ENCODE measurements around the gene C1RL. TPM values are rescaled to one million over a fixed set of nuclear protein-coding genes. Genes with fewer than 3 reads are reported as not detected.

C1RL gene
- total RNA-seq, 2 experiments from 2014 or later: 12.2 to 14.1 TPM

DNA sequence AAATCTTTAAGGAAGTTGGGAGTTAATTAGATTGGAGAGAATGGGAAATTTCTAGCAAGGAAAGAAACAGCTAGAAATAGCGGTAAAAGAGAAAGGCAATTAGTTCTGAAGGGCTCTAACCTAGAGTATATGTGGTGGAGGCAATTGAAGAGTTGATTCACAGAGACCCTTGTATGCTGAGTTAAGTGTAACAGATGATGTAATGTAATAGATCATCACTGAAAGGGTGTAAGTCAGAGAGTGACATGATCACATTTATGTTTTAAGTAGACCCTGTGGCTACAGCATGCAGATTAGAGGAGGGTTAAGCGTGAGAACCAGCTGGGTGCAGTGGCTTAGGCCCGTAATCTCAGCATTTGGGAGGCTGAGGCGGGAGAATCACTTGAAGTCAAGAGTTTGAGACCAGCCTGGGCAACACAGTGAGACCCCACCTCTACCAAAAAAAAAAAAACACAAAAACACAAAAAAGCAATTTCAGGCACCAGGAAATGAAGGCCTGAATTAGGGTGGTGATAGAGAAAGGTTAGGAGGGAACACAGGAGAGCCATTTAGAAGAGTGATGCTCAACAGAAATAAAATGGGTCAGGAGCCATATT is 16.7 kb upstream of the C1RL start:
- H3K4me3 ChIP-seq (ENCODE audit: low read length): no peak overlapping the region
- H3K27ac ChIP-seq (ENCODE audit: low read depth in 1 of 2, low read length in 2 of 2): no peak overlapping the region
- TF ChIP-seq, protein P1, sequence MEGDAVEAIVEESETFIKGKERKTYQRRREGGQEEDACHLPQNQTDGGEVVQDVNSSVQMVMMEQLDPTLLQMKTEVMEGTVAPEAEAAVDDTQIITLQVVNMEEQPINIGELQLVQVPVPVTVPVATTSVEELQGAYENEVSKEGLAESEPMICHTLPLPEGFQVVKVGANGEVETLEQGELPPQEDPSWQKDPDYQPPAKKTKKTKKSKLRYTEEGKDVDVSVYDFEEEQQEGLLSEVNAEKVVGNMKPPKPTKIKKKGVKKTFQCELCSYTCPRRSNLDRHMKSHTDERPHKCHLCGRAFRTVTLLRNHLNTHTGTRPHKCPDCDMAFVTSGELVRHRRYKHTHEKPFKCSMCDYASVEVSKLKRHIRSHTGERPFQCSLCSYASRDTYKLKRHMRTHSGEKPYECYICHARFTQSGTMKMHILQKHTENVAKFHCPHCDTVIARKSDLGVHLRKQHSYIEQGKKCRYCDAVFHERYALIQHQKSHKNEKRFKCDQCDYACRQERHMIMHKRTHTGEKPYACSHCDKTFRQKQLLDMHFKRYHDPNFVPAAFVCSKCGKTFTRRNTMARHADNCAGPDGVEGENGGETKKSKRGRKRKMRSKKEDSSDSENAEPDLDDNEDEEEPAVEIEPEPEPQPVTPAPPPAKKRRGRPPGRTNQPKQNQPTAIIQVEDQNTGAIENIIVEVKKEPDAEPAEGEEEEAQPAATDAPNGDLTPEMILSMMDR (IDR thresholded peaks at IDR 0.05): no peak
- Mint-ChIP-seq H3K4me3 (peak overlapping the region; percentile 58), H3K36me3 (ENCODE audit: low read depth) (peaks cover 8% of the 10 kb centered on the region), H3K4me1 (ENCODE audit: low read depth) (peaks cover 23% of the 10 kb centered on the region), H3K27me3 (no peaks in the 10 kb centered on the region), H3K9me3 (no peaks in the 10 kb centered on the region), H3K27ac (no peak overlapping the region)
- no peaks in the 10 kb centered on the region for H3K27me3 ChIP-seq (ENCODE audit: control insufficient read depth in 1 of 2, insufficient read depth in 2 of 2, low read length in 2 of 2)
- ATAC-seq (ENCODE audit: poor library complexity): no peak
- POLR2A ChIA-PET: interaction anchor here (1.3 kb wide), 1 partner anchor 253 kb away, joined by 4 read pairs; the partner anchor contains the start of gene SPSB2
- H3K9me3 ChIP-seq (ENCODE audit: control insufficient read depth in 1 of 2, insufficient read depth in 1 of 2, low read length in 2 of 2): no peaks in the 10 kb centered on the region
- CTCF ChIA-PET: interaction anchor here (0.6 to 0.8 kb wide), 2 partner anchors 13 to 16 kb away, joined by 3 read pairs; no protein-coding TSS in a partner anchor
- intact Hi-C loops (cut with DNase I, micrococcal nuclease): no loop called here
- no peak for DNase-seq
- peaks cover 16% of the 10 kb centered on the region for H3K4me1 ChIP-seq (ENCODE audit: insufficient read depth, low read length)
- no peaks in the 10 kb centered on the region for H3K36me3 ChIP-seq (ENCODE audit: insufficient read depth, low read length)

- no peaks in the 10 kb centered on the region for H3K36me3 ChIP-seq (ENCODE audit: insufficient read depth, low read length)
- H3K9me3 ChIP-seq (ENCODE audit: control insufficient read depth in 1 of 2, insufficient read depth in 1 of 2, low read length in 2 of 2): no peaks in the 10 kb centered on the region
- H3K4me1 ChIP-seq (ENCODE audit: insufficient read depth, low read length): peaks cover 2% of the 10 kb centered on the region
- Mint-ChIP-seq H3K27ac (no peak overlapping the region), H3K27me3 (no peaks in the 10 kb centered on the region), H3K4me3 (no peak overlapping the region), H3K4me1 (ENCODE audit: low read depth) (peaks cover 12% of the 10 kb centered on the region), H3K36me3 (ENCODE audit: low read depth) (no peaks in the 10 kb centered on the region), H3K9me3 (no peaks in the 10 kb centered on the region)
- ChIA-PET POLR2A (no interaction called here), CTCF (no interaction called here)
- no peaks in the 10 kb centered on the region for H3K27me3 ChIP-seq (ENCODE audit: control insufficient read depth in 1 of 2, insufficient read depth in 2 of 2, low read length in 2 of 2)
- H3K27ac ChIP-seq (ENCODE audit: low read depth in 1 of 2, low read length in 2 of 2): no peak overlapping the region
- intact Hi-C loops (cut with DNase I, micrococcal nuclease): no loop called here
- ATAC-seq (ENCODE audit: poor library complexity) (no peak), DNase-seq (no peak)
- TF ChIP-seq, protein P1 (IDR thresholded peaks at IDR 0.05): no peak
- no peak overlapping the region for H3K4me3 ChIP-seq (ENCODE audit: low read length)
Observed at GRCh38 chr12:7123806-7124522, 14.9 kb upstream of the C1RL start.

DNA sequence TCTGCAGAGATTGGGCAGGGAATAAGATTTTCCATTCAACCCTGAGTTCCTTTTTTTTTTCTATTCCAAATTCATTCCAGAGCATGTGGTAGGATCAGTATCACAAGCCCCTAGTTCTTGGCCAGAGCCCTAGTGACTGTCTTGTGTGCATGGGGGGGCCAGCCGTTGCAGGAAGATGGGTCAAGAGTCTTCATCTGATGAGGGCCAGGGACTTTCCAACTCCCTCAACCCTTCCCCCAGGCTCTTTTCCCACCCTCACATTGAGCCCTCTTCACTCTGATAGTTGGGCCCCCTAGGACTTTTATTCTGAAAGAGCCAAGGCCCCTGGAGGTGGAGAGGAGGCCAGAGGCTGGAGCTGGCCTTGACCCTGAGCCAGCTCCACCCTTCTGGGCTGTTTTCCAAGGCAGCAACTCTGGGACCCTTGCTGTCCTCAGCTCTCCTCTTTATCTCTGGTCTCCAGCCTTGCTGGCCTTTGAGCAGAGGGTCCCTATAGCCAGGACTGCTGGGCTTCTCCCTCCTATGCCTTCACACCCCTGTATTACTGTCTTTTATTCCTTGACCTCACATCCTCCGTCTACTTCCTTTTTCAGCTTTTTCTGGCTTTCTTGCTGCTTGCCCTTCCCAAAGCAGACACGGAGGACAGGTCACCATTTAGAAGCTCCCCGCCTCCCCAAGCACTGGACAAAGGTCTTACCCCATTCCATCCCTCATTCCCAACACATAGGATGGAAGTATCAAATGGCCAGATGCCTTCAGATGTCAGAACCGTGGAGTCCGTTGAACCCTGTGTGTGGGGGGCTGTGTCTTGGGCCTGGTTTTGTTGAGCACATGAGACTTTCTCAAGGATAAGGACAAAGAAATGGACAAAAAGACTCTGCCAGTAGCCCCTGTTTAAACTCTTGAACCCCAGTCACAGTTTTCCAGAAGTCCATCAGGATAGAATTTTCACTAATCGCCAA is 14.1 kb upstream of the C1RL start:
- H3K27me3 ChIP-seq (ENCODE audit: control insufficient read depth in 1 of 2, insufficient read depth in 2 of 2, low read length in 2 of 2): no peaks in the 10 kb centered on the region
- DNase-seq: no peak
- H3K36me3 ChIP-seq (ENCODE audit: insufficient read depth, low read length): no peaks in the 10 kb centered on the region
- H3K27ac ChIP-seq (ENCODE audit: low read depth in 1 of 2, low read length in 2 of 2): no peak overlapping the region
- ChIA-PET POLR2A (no interaction called here), CTCF (no interaction called here)
- H3K9me3 ChIP-seq (ENCODE audit: control insufficient read depth in 1 of 2, insufficient read depth in 1 of 2, low read length in 2 of 2): no peaks in the 10 kb centered on the region
- TF ChIP-seq, protein P1 (IDR thresholded peaks at IDR 0.05): no peak
- Mint-ChIP-seq H3K27ac (no peak overlapping the region), H3K4me1 (ENCODE audit: low read depth) (peaks cover 5% of the 10 kb centered on the region), H3K36me3 (ENCODE audit: low read depth) (peaks cover 3% of the 10 kb centered on the region), H3K27me3 (no peaks in the 10 kb centered on the region), H3K4me3 (no peak overlapping the region), H3K9me3 (no peaks in the 10 kb centered on the region)
- no peak for ATAC-seq (ENCODE audit: poor library complexity)
- H3K4me3 ChIP-seq (ENCODE audit: low read length): no peak overlapping the region
- no peaks in the 10 kb centered on the region for H3K4me1 ChIP-seq (ENCODE audit: insufficient read depth, low read length)
- intact Hi-C loops (cut with DNase I, micrococcal nuclease): no loop called here
